Astrocyte (in vitro differentiated cells and primary cell): ENCODE data around the gene ARNT2. TPM values are rescaled to one million over a fixed set of nuclear protein-coding genes. Genes with fewer than 3 reads are reported as not detected.

Source experiments
- DNase-seq: peaks from one replicate; pipeline ENCODE4 v3.0.0-alpha.2; 2010; ENCODE audit warnings: low read depth
- FAIRE-seq: peaks from 2 replicates; lab custom pipeline; 2011; peaks lifted over from hg19 to GRCh38; lab: Jason Lieb, UNC
- H2AFZ ChIP-seq: 2 replicates; pipeline ENCODE4 v1.6.0; 2012; ENCODE audit warnings: low read depth, low read length, inconsistent platforms
- H3K27ac ChIP-seq: 2 replicates; pipeline ENCODE4 v1.5.1; 2011; ENCODE audit warnings: low read depth, low read length, inconsistent platforms
- H3K27me3 ChIP-seq: 2 replicates; pipeline ENCODE4 v1.6.0; 2011; ENCODE audit warnings: low read length, inconsistent platforms; ENCODE audit not compliant: insufficient read depth
- H3K36me3 ChIP-seq: 2 replicates; pipeline ENCODE4 v1.5.1; 2011; ENCODE audit warnings: low read length, inconsistent platforms; ENCODE audit not compliant: insufficient read depth
- H3K4me1 ChIP-seq: 2 replicates; pipeline ENCODE4 v1.5.1; 2011; ENCODE audit warnings: low read length, inconsistent platforms; ENCODE audit not compliant: insufficient read depth
- H3K4me2 ChIP-seq: 2 replicates; pipeline ENCODE4 v1.6.0; 2012; ENCODE audit warnings: low read length, inconsistent platforms
- H3K4me3 ChIP-seq: 2 replicates; pipeline ENCODE4 v1.5.1; 2011; ENCODE audit warnings: low read depth, mild to moderate bottlenecking, low read length, inconsistent platforms; ENCODE audit not compliant: insufficient read depth
- H3K79me2 ChIP-seq: 2 replicates; pipeline ENCODE4 v1.6.0; 2012; ENCODE audit warnings: mild to moderate bottlenecking, low read length, inconsistent platforms; ENCODE audit not compliant: insufficient read depth
- H3K9ac ChIP-seq: 2 replicates; pipeline ENCODE4 v1.6.0; 2012; ENCODE audit warnings: mild to moderate bottlenecking, low read length, inconsistent platforms
- H3K9me3 ChIP-seq: 2 replicates; pipeline ENCODE4 v1.5.1; 2012; ENCODE audit warnings: low read depth, mild to moderate bottlenecking, low read length, inconsistent platforms; ENCODE audit not compliant: insufficient read depth
- H4K20me1 ChIP-seq: 2 replicates; pipeline ENCODE4 v1.6.0; 2012; ENCODE audit warnings: low read length, inconsistent platforms; ENCODE audit not compliant: insufficient read depth
- H3K27ac Mint-ChIP-seq: one replicate; pipeline ENCODE4 v1.8.0; 2021; ENCODE audit warnings: mild to moderate bottlenecking, mixed read lengths; ENCODE audit not compliant: unreplicated experiment
- H3K27me3 Mint-ChIP-seq: one replicate; pipeline ENCODE4 v1.8.0; 2021; ENCODE audit warnings: low read depth, mixed read lengths; ENCODE audit not compliant: unreplicated experiment
- H3K36me3 Mint-ChIP-seq: one replicate; pipeline ENCODE4 v1.8.0; 2021; ENCODE audit warnings: low read depth, mixed read lengths; ENCODE audit not compliant: unreplicated experiment
- H3K4me1 Mint-ChIP-seq: one replicate; pipeline ENCODE4 v1.8.0; 2021; ENCODE audit warnings: low read depth, mixed read lengths; ENCODE audit not compliant: unreplicated experiment
- H3K4me3 Mint-ChIP-seq: one replicate; pipeline ENCODE4 v1.8.0; 2021; ENCODE audit warnings: mild to moderate bottlenecking, moderate library complexity, mixed read lengths; ENCODE audit not compliant: unreplicated experiment
- H3K9me3 Mint-ChIP-seq: one replicate; pipeline ENCODE4 v1.8.0; 2021; ENCODE audit warnings: mild to moderate bottlenecking, mixed read lengths; ENCODE audit not compliant: unreplicated experiment
- EZH2 ChIP-seq: IDR thresholded peaks from 2 replicates; pipeline ENCODE4 v1.6.1; 2012; ENCODE audit warnings: mild to moderate bottlenecking, low read length, inconsistent platforms; ENCODE audit not compliant: insufficient read depth
- total RNA-seq: library from RNA; stranded (reverse); gene quantifications from 2 replicates; pipeline ENCODE4 v1.2.1, GENCODE V29; 2021
- TF ChIP-seq, protein P1 (sequence below): IDR thresholded peaks from 2 replicates; pipeline ENCODE4 v1.5.1; 2011; ENCODE audit warnings: low read depth, mild to moderate bottlenecking, inconsistent platforms, low read length, moderate library complexity; ENCODE audit not compliant: insufficient read depth

The ARNT2 gene
- total RNA-seq, 1 donor from 2014 or later, result 3.5 TPM

- DNase-seq, result no peak
- no peaks in the 10 kb centered on the region for H3K79me2 ChIP-seq
- no peaks in the 10 kb centered on the region for H3K36me3 ChIP-seq
- H4K20me1 ChIP-seq, result no peaks in the 10 kb centered on the region
- no peaks in the 10 kb centered on the region for H3K36me3 Mint-ChIP-seq
- no peak overlapping the region for H3K27ac Mint-ChIP-seq
- no peaks in the 10 kb centered on the region for H3K4me1 Mint-ChIP-seq
- H3K4me2 ChIP-seq, result no peak overlapping the region
- no peak overlapping the region for H3K4me3 ChIP-seq
- no peak overlapping the region for H3K4me3 Mint-ChIP-seq
- no peak overlapping the region for H3K27ac ChIP-seq
- H3K27me3 ChIP-seq, result peaks cover 12% of the 10 kb centered on the region
- no peaks in the 10 kb centered on the region for H3K9me3 ChIP-seq
- H3K9me3 Mint-ChIP-seq, result no peaks in the 10 kb centered on the region
- no peak overlapping the region for H2AFZ ChIP-seq
- H3K27me3 Mint-ChIP-seq, result peaks cover 17% of the 10 kb centered on the region
- TF ChIP-seq EZH2, result no peak
- TF ChIP-seq, protein P1, sequence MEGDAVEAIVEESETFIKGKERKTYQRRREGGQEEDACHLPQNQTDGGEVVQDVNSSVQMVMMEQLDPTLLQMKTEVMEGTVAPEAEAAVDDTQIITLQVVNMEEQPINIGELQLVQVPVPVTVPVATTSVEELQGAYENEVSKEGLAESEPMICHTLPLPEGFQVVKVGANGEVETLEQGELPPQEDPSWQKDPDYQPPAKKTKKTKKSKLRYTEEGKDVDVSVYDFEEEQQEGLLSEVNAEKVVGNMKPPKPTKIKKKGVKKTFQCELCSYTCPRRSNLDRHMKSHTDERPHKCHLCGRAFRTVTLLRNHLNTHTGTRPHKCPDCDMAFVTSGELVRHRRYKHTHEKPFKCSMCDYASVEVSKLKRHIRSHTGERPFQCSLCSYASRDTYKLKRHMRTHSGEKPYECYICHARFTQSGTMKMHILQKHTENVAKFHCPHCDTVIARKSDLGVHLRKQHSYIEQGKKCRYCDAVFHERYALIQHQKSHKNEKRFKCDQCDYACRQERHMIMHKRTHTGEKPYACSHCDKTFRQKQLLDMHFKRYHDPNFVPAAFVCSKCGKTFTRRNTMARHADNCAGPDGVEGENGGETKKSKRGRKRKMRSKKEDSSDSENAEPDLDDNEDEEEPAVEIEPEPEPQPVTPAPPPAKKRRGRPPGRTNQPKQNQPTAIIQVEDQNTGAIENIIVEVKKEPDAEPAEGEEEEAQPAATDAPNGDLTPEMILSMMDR, result no peak
- H3K9ac ChIP-seq, result no peak overlapping the region
- H3K4me1 ChIP-seq, result no peaks in the 10 kb centered on the region
- FAIRE-seq, result no peak
Measured at GRCh38 chr15:80375968-80376891, 28.0 kb upstream of the ARNT2 start.

- Mint-ChIP-seq H3K27me3 (peaks cover 17% of the 10 kb centered on the region), H3K36me3 (no peaks in the 10 kb centered on the region), H3K4me1 (no peaks in the 10 kb centered on the region), H3K4me3 (no peak overlapping the region), H3K9me3 (no peaks in the 10 kb centered on the region), H3K27ac (no peak overlapping the region)
- Histone ChIP-seq H3K27me3 (peaks cover 12% of the 10 kb centered on the region), H4K20me1 (no peaks in the 10 kb centered on the region), H3K4me1 (no peaks in the 10 kb centered on the region), H2AFZ (no peak overlapping the region), H3K9me3 (no peaks in the 10 kb centered on the region), H3K4me2 (peak overlapping the region; percentile 29), H3K27ac (no peak overlapping the region), H3K79me2 (no peaks in the 10 kb centered on the region), H3K9ac (peak overlapping the region; percentile 27), H3K36me3 (no peaks in the 10 kb centered on the region), H3K4me3 (no peak overlapping the region)
- TF ChIP-seq, protein P1, result no peak
- no peak for TF ChIP-seq EZH2
- DNase-seq, result no peak
- no peak for FAIRE-seq
Measured at GRCh38 chr15:80379693-80380092, 24.5 kb upstream of the ARNT2 start.

DNA sequence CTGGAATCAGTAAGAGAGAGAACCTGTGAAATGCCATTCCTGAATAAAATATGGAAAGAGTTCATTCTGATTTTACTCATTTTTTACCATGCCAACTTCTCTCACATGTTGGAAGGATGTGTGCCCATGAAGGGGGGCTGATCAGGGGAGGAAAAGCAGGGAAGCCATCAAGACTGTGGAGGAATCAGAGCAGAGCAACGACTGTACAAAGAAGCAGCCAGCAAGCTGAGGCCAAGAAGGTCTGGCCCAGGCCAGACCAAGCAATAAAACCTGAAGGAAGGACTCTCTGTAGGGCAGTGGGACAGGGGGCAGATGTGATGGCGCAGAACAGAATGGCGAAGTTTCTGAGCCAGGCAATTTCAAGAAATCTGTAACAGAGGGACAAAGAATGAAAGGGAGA, 24.0 kb upstream of the ARNT2 start:
- Mint-ChIP-seq H3K9me3 (no peaks in the 10 kb centered on the region), H3K36me3 (no peaks in the 10 kb centered on the region), H3K27ac (no peak overlapping the region), H3K4me3 (no peak overlapping the region), H3K4me1 (no peaks in the 10 kb centered on the region), H3K27me3 (peaks cover 17% of the 10 kb centered on the region)
- FAIRE-seq, result no peak
- no peaks in the 10 kb centered on the region for H3K4me1 ChIP-seq
- no peaks in the 10 kb centered on the region for H3K36me3 ChIP-seq
- H2AFZ ChIP-seq, result no peak overlapping the region
- H3K4me2 ChIP-seq, result peak overlapping the region; percentile 29
- DNase-seq, result no peak
- no peak overlapping the region for H3K4me3 ChIP-seq
- no peaks in the 10 kb centered on the region for H3K79me2 ChIP-seq
- no peaks in the 10 kb centered on the region for H3K9me3 ChIP-seq
- peaks cover 12% of the 10 kb centered on the region for H3K27me3 ChIP-seq
- no peaks in the 10 kb centered on the region for H4K20me1 ChIP-seq
- peak overlapping the region; percentile 27 for H3K9ac ChIP-seq
- TF ChIP-seq, protein P1, result no peak
- no peak for TF ChIP-seq EZH2
- peak overlapping the region; percentile 2 for H3K27ac ChIP-seq
